ENCODE measurements around the gene SCN2A. TPM values are rescaled to one million over a fixed set of nuclear protein-coding genes. Genes with fewer than 3 reads are reported as not detected.
A peak's percentile ranks its signal among the peaks of the same experiment; 100 is the strongest.

SCN2A gene
- total and polyA plus RNA-seq, 2 experiments from 2014 or later: 0.95 TPM; not detected in 1

GRCh38 chr2:165357758-165358157 lies 118.5 kb downstream of the SCN2A start:
- no peak for TF ChIP-seq CTCF (IDR thresholded peaks at IDR 0.05; ENCODE audit: low read depth, low read length)
- H3K36me3 ChIP-seq: no peaks in the 10 kb centered on the region
- H3K4me3 ChIP-seq: no peak overlapping the region
- peak in 1 of 2 donors; percentile 58 for DNase-seq (ENCODE audit: low read depth in 1 of 2, low spot score in 1 of 2)
- H3K9me3 ChIP-seq (ENCODE audit: low read depth): no peaks in the 10 kb centered on the region
- no peak overlapping the region for H3K27ac ChIP-seq
- H3K27me3 ChIP-seq: no peaks in the 10 kb centered on the region
- no peaks in the 10 kb centered on the region for H3K4me1 ChIP-seq (ENCODE audit: low read depth)

GRCh38 chr2:165361514-165361913 lies 122.3 kb downstream of the SCN2A start:
- H3K36me3 ChIP-seq: no peaks in the 10 kb centered on the region
- no peak overlapping the region for H3K27ac ChIP-seq
- H3K4me3 ChIP-seq: no peak overlapping the region
- no peaks in the 10 kb centered on the region for H3K27me3 ChIP-seq
- TF ChIP-seq CTCF (IDR thresholded peaks at IDR 0.05; ENCODE audit: low read depth, low read length): no peak
- DNase-seq (ENCODE audit: low read depth in 1 of 2, low spot score in 1 of 2): no peak
- H3K9me3 ChIP-seq (ENCODE audit: low read depth): no peaks in the 10 kb centered on the region
- H3K4me1 ChIP-seq (ENCODE audit: low read depth): no peaks in the 10 kb centered on the region

GRCh38 chr2:165369131-165369897 lies 130.1 kb downstream of the SCN2A start:
- TF ChIP-seq CTCF (IDR thresholded peaks at IDR 0.05; ENCODE audit: low read depth, low read length): no peak
- Histone ChIP-seq H3K27ac (no peak overlapping the region), H3K9me3 (ENCODE audit: low read depth) (no peaks in the 10 kb centered on the region), H3K4me3 (no peak overlapping the region), H3K36me3 (no peaks in the 10 kb centered on the region), H3K27me3 (no peaks in the 10 kb centered on the region), H3K4me1 (ENCODE audit: low read depth) (no peaks in the 10 kb centered on the region)
- DNase-seq (ENCODE audit: low read depth in 1 of 2, low spot score in 1 of 2): peak in 1 of 2 donors; percentile 11

- Histone ChIP-seq H3K4me1 (ENCODE audit: low read depth) (no peaks in the 10 kb centered on the region), H3K27me3 (no peaks in the 10 kb centered on the region), H3K9me3 (ENCODE audit: low read depth) (no peaks in the 10 kb centered on the region), H3K27ac (no peak overlapping the region), H3K36me3 (no peaks in the 10 kb centered on the region), H3K4me3 (no peak overlapping the region)
- DNase-seq (ENCODE audit: low read depth in 1 of 2, low spot score in 1 of 2): no peak
- no peak for TF ChIP-seq CTCF (IDR thresholded peaks at IDR 0.05; ENCODE audit: low read depth, low read length)
Measured at GRCh38 chr2:165369898-165370296, 130.7 kb downstream of the SCN2A start.

DNA sequence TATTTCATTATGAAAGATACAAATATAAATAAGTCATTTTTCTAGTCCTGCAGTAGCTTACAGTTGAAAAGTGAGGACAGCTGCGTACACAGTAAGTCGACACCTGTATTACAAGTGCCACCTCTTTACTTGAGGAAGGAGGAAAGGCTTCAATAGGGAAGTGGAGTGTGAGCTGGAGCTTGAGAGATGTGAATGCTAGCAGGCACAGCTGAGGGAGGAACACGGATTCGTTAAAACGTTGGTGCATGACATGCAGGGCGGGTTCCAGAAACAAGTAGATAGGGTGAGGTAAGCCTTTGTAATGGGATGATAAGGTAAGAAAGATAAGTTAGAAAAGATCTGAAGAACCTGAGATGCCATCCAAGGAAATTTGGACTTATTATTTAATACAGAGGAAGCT lies 132.1 kb downstream of the SCN2A start:
- Histone ChIP-seq H3K27ac (no peak overlapping the region), H3K27me3 (no peaks in the 10 kb centered on the region), H3K4me1 (ENCODE audit: low read depth) (no peaks in the 10 kb centered on the region), H3K36me3 (no peaks in the 10 kb centered on the region), H3K4me3 (no peak overlapping the region), H3K9me3 (ENCODE audit: low read depth) (no peaks in the 10 kb centered on the region)
- no peak for TF ChIP-seq CTCF (IDR thresholded peaks at IDR 0.05; ENCODE audit: low read depth, low read length)
- DNase-seq (ENCODE audit: low read depth in 1 of 2, low spot score in 1 of 2): peak in 1 of 2 donors; percentile 26

Data from cardiac muscle cell (in vitro differentiated cells and primary cell).